Right hindlimb (tissue), 1 donor: ENCODE data around the gene SPCS3.

Experiments
- DNase-seq: peaks from one replicate; pipeline ENCODE4 v3.0.0-alpha.2; 2018

SPCS3 gene

GRCh38 chr4:176354884-176355283 lies 35.1 kb downstream of the SPCS3 start:
- no peak for DNase-seq

GRCh38 chr4:176357359-176358082 lies 37.8 kb downstream of the SPCS3 start:
- no peak for DNase-seq

- no peak for DNase-seq
These were observed 38.3 kb downstream of the SPCS3 start for GRCh38 chr4:176358083-176358469.

- no peak for DNase-seq
These were observed 39.8 kb downstream of the SPCS3 start for GRCh38 chr4:176359590-176359989.

- no peak for DNase-seq
These were observed 40.7 kb downstream of the SPCS3 start for GRCh38 chr4:176360446-176360845.

GRCh38 chr4:176363072-176363471 lies 43.3 kb downstream of the SPCS3 start:
- no peak for DNase-seq

GRCh38 chr4:176367771-176368465 lies 48.2 kb downstream of the SPCS3 start:
- no peak for DNase-seq

GRCh38 chr4:176376032-176376614 lies 56.4 kb downstream of the SPCS3 start:
- DNase-seq: no peak

GRCh38 chr4:176377780-176378179 lies 58.0 kb downstream of the SPCS3 start:
- DNase-seq: no peak

GRCh38 chr4:176380352-176381157 lies 60.8 kb downstream of the SPCS3 start:
- DNase-seq: no peak
